SK-N-SH treated with all-trans-retinoic acid at 6 μM for 48 hours (cell line): Measurements from ENCODE around the gene ACAA1.

Source experiments
- ATAC-seq: fragments of 200-7000 bp; cut with Tn5 transposase; 3 replicates; pipeline ENCODE4 v1.9.1; 2020; ENCODE audit warnings: mild to moderate bottlenecking, moderate library complexity
- ARNTL ChIP-seq: fragments of 450-650 bp; formaldehyde crosslinking; IDR thresholded peaks from 2 replicates; pipeline ENCODE4 v1.5.0; 2020; ENCODE audit warnings: low read depth, mild to moderate bottlenecking, moderate library complexity, borderline replicate concordance
- BACH2 ChIP-seq: fragments of 250-450 bp; sonication (Bioruptor Pico); IDR thresholded peaks from 2 replicates; pipeline ENCODE4 v1.9.0; 2021; ENCODE audit warnings: mild to moderate bottlenecking, borderline replicate concordance
- CSDC2 ChIP-seq: fragments of 250-450 bp; sonication (Bioruptor Pico); IDR thresholded peaks from 2 replicates; pipeline ENCODE4 v1.5.0; 2020; ENCODE audit warnings: mild to moderate bottlenecking, moderate library complexity
- CSRNP3 ChIP-seq: fragments of 250-450 bp; sonication (Bioruptor Pico); IDR thresholded peaks from 2 replicates; pipeline ENCODE4 v1.5.1; 2021; ENCODE audit warnings: mild to moderate bottlenecking, moderate library complexity
- GLIS3 ChIP-seq: fragments of 250-450 bp; sonication (Bioruptor Pico); IDR thresholded peaks from 2 replicates; pipeline ENCODE4 v1.5.0; 2020; ENCODE audit warnings: mild to moderate bottlenecking, moderate library complexity
- ISL1 ChIP-seq: fragments of 250-450 bp; sonication (Bioruptor Pico); IDR thresholded peaks from 2 replicates; pipeline ENCODE4 v2.1.2; 2022; ENCODE audit warnings: mild to moderate bottlenecking, moderate library complexity
- OSR1 ChIP-seq: fragments of 250-450 bp; sonication (Bioruptor Pico); IDR thresholded peaks from 2 replicates; pipeline ENCODE4 v1.8.0; 2022; ENCODE audit warnings: moderate library complexity, mild to moderate bottlenecking, inconsistent platforms
- PATZ1 ChIP-seq: fragments of 250-450 bp; sonication (Bioruptor Pico); IDR thresholded peaks from 2 replicates; pipeline ENCODE4 v1.8.0; 2020; ENCODE audit warnings: mild to moderate bottlenecking, moderate library complexity, borderline replicate concordance
- PPARA ChIP-seq: fragments of 250-450 bp; sonication (Bioruptor Pico); IDR thresholded peaks from 2 replicates; pipeline ENCODE4 v1.5.0; 2020; ENCODE audit warnings: mild to moderate bottlenecking, borderline replicate concordance
- RARB ChIP-seq: fragments of 250-450 bp; sonication (Bioruptor Pico); IDR thresholded peaks from 2 replicates; pipeline ENCODE4 v1.8.0; 2021; ENCODE audit warnings: mild to moderate bottlenecking, moderate library complexity
- SNAI2 ChIP-seq: fragments of 250-450 bp; sonication (Bioruptor Pico); IDR thresholded peaks from 2 replicates; pipeline ENCODE4 v1.5.0; 2020; ENCODE audit warnings: mild to moderate bottlenecking, moderate library complexity
- TOX ChIP-seq: fragments of 250-450 bp; sonication (Bioruptor Pico); IDR thresholded peaks from 2 replicates; pipeline ENCODE4 v1.8.0; 2021; ENCODE audit warnings: mild to moderate bottlenecking, moderate library complexity, borderline replicate concordance
- TSHZ2 ChIP-seq: fragments of 250-450 bp; sonication (Bioruptor Pico); IDR thresholded peaks from 2 replicates; pipeline ENCODE4 v1.5.0; 2020; ENCODE audit warnings: mild to moderate bottlenecking, moderate library complexity
- ZFP3 ChIP-seq: fragments of 250-450 bp; sonication (Bioruptor Pico); IDR thresholded peaks from 2 replicates; pipeline ENCODE4 v1.5.0; 2020; ENCODE audit warnings: mild to moderate bottlenecking, moderate library complexity
- ZFP30 ChIP-seq: fragments of 450-650 bp; formaldehyde crosslinking; IDR thresholded peaks from 2 replicates; pipeline ENCODE4 v1.5.0; 2022; ENCODE audit warnings: mild to moderate bottlenecking, moderate library complexity
- ZNF565 ChIP-seq: fragments of 450-650 bp; formaldehyde crosslinking; conservative IDR thresholded peaks from 2 replicates; pipeline ENCODE4 v1.5.0; 2020; ENCODE audit warnings: low read depth, mild to moderate bottlenecking, moderate library complexity
- ZNF8 ChIP-seq: fragments of 450-650 bp; formaldehyde crosslinking; IDR thresholded peaks from 2 replicates; pipeline ENCODE4 v1.5.0; 2020; ENCODE audit warnings: mild to moderate bottlenecking, moderate library complexity
- TF ChIP-seq, protein P1 (sequence below): fragments of 250-450 bp; sonication (Bioruptor Pico); IDR thresholded peaks from 2 replicates; pipeline ENCODE4 v1.8.0; 2021; ENCODE audit warnings: low read depth, mild to moderate bottlenecking, moderate library complexity, borderline replicate concordance
- TF ChIP-seq, protein P2 (sequence below): fragments of 250-450 bp; sonication (Bioruptor Pico); IDR thresholded peaks from 2 replicates; pipeline ENCODE4 v1.5.1; 2020; ENCODE audit warnings: low read depth, mild to moderate bottlenecking, moderate library complexity

The ACAA1 gene

DNA sequence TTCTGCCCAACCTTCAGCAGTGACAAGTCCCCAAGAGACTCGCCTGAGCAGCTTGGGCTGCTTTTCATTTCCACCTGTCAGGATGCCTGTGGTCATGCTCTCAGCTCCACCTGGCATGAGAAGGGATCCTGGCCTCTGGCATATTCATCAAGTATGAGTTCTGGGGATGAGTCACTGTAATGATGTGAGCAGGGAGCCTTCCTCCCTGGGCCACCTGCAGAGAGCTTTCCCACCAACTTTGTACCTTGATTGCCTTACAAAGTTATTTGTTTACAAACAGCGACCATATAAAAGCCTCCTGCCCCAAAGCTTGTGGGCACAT lies 5.0 kb upstream of the ACAA1 start (continued):
- TF ChIP-seq OSR1 = no peak
- no peak for TF ChIP-seq CSRNP3 (CRISPR knock-in tag)
- TF ChIP-seq GLIS3 (CRISPR knock-in tag) = no peak

- TF ChIP-seq CSRNP3 (CRISPR knock-in tag) (no peak), ZFP30 (CRISPR knock-in tag) (no peak)
- TF ChIP-seq, all 23 proteins: peak for 0
- no peak for ATAC-seq
Measured at GRCh38 chr3:38141173-38141951, 4.4 kb upstream of the ACAA1 start.

DNA sequence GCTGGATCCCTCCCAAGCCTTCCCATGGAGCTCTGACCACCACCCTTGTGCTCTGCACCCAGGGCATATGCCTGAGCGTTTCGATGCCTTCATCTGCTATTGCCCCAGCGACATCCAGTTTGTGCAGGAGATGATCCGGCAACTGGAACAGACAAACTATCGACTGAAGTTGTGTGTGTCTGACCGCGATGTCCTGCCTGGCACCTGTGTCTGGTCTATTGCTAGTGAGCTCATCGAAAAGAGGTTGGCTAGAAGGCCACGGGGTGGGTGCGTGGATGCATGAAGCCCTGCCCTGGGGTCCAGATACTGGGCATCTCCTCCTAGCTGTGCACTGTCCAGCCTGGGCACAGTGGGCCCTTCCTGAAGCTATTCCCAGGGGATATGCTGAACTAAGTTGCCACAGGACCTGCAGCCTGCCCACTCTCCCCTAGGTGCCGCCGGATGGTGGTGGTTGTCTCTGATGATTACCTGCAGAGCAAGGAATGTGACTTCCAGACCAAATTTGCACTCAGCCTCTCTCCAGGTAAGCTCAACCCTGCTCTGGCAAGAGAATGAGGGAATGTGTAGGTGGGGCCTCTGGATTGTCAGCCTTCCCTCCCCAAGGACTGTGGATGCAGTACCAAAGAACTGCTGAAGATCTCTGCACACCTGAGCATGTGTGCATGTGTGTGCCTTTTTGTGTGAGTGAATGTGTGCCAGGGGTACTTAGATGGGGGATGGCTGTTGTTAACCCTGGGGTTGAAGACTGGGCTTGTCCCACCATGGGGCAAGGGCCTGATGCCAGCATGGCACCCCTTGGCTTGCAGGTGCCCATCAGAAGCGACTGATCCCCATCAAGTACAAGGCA lies 3.6 kb upstream of the ACAA1 start:
- no peak for ATAC-seq
- TF ChIP-seq ARNTL (CRISPR knock-in tag) (no peak), RARB (CRISPR knock-in tag) (no peak), PPARA (no peak), SNAI2 (CRISPR knock-in tag) (no peak), ZNF565 (CRISPR knock-in tag) (no peak)
- TF ChIP-seq, all 23 proteins: peak for 0

- no peak for TF ChIP-seq OSR1
- TF ChIP-seq, protein P1, sequence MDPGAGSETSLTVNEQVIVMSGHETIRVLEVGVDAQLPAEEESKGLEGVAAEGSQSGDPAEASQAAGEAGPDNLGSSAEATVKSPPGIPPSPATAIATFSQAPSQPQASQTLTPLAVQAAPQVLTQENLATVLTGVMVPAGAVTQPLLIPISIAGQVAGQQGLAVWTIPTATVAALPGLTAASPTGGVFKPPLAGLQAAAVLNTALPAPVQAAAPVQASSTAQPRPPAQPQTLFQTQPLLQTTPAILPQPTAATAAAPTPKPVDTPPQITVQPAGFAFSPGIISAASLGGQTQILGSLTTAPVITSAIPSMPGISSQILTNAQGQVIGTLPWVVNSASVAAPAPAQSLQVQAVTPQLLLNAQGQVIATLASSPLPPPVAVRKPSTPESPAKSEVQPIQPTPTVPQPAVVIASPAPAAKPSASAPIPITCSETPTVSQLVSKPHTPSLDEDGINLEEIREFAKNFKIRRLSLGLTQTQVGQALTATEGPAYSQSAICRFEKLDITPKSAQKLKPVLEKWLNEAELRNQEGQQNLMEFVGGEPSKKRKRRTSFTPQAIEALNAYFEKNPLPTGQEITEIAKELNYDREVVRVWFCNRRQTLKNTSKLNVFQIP = no peak
- no peak for TF ChIP-seq BACH2 (CRISPR knock-in tag)
- TF ChIP-seq PATZ1 = no peak
- TF ChIP-seq TSHZ2 = no peak
- TF ChIP-seq, protein P2, sequence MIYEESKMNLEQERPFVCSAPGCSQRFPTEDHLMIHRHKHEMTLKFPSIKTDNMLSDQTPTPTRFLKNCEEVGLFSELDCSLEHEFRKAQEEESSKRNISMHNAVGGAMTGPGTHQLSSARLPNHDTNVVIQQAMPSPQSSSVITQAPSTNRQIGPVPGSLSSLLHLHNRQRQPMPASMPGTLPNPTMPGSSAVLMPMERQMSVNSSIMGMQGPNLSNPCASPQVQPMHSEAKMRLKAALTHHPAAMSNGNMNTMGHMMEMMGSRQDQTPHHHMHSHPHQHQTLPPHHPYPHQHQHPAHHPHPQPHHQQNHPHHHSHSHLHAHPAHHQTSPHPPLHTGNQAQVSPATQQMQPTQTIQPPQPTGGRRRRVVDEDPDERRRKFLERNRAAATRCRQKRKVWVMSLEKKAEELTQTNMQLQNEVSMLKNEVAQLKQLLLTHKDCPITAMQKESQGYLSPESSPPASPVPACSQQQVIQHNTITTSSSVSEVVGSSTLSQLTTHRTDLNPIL (CRISPR knock-in tag) = no peak
- no peak for TF ChIP-seq ZFP30 (CRISPR knock-in tag)
- TF ChIP-seq CSRNP3 (CRISPR knock-in tag) = no peak
- no peak for TF ChIP-seq TOX (CRISPR knock-in tag)
- TF ChIP-seq ZNF8 (CRISPR knock-in tag) = no peak
- no peak for TF ChIP-seq ZFP3
- no peak for TF ChIP-seq SNAI2 (CRISPR knock-in tag)
- TF ChIP-seq CSDC2 (CRISPR knock-in tag) = no peak
- TF ChIP-seq PPARA = no peak
- TF ChIP-seq GLIS3 (CRISPR knock-in tag) = no peak
- TF ChIP-seq ISL1 (CRISPR knock-in tag) = no peak
- TF ChIP-seq ARNTL (CRISPR knock-in tag) = no peak
- no peak for ATAC-seq
Measured at GRCh38 chr3:38139652-38140051, 2.7 kb upstream of the ACAA1 start.
